ENCODE results near the gene RAP1GAP.
A peak's percentile ranks its signal among the peaks of the same experiment; 100 is the strongest.

The RAP1GAP gene

GRCh38 chr1:21669258-21670058 is at the start of gene RAP1GAP:
Gene RAP1GAP (minus strand): TSS chr1:21669357. CDS start chr1:21620032, 49,325 bp downstream.
- DNase-seq (ENCODE audit: low spot score) = no peak

DNA sequence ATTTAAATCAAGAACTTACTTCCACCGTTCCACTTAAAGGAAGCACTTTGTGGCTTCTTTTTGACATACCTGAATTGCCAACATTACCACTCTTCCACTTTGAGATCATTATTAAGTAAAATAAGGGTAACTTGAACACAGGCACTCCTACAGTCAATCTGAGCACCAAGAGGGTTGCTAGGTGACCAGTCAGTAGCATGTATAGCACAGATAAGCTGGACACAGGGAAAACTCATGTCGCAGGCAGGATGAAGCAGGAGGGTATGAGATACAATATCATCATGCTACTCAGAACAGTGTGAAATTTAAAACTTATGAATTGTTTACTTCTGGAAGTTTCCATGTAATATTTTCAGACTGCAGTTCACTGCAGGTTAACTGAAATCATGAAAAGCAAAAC is 47.0 kb upstream of the RAP1GAP start:
- no peak for DNase-seq (ENCODE audit: low spot score)

- no peak for DNase-seq (ENCODE audit: low spot score)
Measured at GRCh38 chr1:21707891-21708290, 38.7 kb upstream of the RAP1GAP start.

DNA sequence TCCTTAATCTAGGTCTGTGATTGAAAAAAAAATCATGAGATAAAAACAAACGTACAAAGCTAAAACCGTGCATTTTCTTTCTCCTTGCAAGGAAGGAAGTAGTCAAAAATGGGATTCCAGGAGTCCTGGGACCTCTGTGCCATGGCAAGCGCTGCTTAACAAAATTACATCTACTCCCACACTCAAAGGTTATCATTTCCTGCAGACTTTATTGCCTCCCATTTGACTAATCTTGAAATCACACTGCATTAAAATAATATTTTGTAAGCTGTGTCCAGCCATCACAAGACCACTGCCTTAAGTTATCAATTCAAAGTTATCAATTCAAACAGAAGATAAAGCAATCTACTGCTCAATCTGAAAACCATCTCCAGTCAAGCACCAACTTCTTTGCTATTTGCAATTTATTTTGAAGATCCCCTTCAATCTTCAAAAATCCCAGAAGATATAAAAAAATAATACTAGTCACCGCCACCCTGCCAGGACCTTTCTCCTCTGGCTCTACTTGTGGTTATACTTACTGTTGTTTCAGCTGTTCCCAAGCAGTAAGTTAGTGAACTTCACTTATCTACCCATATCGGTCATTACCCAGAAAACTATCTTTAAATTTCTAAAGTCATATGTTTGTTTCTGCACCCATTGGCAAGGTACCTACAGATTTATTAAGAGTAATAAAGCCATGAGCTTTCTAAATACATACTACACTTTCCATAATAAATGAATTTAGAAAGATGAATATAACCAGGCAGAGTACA is 38.1 kb upstream of the RAP1GAP start:
- no peak for DNase-seq (ENCODE audit: low spot score)

GRCh38 chr1:21706151-21706835 is 37.1 kb upstream of the RAP1GAP start:
- peak; percentile 74 for DNase-seq (ENCODE audit: low spot score)

DNA sequence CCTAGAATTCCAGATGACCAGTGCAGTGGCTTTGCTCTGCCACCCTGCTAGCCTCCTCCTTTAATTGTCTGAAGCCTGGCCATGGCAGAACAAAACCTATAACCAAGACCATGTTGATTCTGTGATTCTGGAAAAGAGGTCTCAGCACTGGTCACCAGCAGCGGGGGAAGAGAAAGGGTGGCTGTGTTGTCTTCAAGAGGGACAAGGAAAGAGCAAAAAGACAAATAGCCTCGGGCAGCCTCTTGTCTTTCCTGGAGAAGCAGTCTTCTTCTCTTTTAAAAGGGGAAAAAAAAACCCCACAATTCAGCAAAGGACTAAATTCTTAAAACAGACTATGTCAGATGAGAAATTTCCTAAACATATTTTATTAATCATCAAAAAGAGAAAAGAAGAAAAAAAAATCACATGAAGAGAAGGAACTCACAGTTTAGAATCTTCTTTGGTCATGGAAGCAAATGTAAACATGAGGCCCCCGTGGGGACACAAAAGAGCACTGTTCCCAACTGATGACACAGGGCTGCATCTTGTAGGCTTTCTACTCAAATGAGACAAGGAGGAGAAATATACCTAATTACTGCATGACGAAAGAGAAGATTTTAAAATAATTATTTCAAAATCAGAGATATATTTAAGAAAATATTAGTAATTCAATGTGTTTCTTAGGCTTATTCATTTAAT is 36.3 kb upstream of the RAP1GAP start:
- DNase-seq (ENCODE audit: low spot score) = peak; percentile 95

DNA sequence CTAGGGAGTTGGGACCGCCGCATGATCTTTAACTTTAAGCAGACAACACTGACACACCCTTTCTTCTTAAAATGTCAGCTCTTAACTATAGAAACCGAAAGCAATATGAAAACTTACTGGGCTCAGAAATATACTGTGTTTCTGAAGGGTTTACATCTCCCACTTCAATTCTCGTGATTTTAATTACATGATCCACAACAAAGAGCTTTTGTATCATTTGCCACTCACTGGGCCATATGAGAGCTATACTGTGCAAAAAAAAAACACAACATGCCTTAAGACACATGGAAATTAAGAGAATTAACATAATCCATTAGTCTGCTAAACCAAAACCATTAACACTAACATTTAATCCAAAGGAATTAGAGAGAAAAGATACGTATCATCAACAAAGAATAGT is 35.0 kb upstream of the RAP1GAP start:
- peak; percentile 58 for DNase-seq (ENCODE audit: low spot score)

- DNase-seq (ENCODE audit: low spot score) = peak; percentile 71
Measured at GRCh38 chr1:21703318-21703963, 34.3 kb upstream of the RAP1GAP start.

DNA sequence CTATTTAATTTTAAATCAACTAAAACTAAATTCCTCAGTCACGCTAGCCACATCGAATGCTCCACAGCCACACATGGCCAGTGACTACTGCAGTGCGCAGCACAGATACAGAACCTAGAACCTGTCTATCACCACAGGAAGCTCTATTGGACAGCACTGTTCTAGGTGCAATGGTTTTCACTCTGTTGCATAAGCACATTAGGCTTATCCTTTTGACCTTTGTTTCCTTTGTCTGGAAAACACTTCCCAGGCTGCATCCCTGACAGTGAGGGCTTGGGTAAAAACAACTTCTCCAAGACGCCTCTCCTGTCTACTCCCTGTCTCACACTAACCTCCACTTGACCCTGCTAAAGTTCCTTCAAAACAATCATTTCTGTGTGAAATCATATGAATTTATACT is 33.6 kb upstream of the RAP1GAP start:
- DNase-seq (ENCODE audit: low spot score) = no peak

DNA sequence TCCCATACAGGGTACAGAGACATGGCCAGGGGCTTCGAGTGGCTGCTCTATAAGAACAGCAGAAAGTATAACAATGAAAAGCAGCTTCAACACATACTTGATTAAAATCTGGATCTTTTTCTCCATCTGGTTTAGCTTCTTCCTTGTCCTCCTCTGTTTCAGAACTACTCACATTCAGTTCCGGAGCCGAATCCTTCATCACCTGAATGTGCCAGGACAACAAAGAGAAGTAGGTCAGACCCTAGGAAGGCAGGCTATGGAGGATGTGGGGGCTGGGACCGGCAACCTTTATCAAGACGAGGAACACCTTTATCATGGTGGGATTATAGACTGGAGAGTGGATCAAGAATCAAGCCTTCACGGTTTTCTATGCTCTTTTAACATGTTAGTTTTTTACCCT is 32.2 kb upstream of the RAP1GAP start:
- no peak for DNase-seq (ENCODE audit: low spot score)

GRCh38 chr1:21700094-21700493 is 30.9 kb upstream of the RAP1GAP start:
- DNase-seq (ENCODE audit: low spot score) = no peak

DNA sequence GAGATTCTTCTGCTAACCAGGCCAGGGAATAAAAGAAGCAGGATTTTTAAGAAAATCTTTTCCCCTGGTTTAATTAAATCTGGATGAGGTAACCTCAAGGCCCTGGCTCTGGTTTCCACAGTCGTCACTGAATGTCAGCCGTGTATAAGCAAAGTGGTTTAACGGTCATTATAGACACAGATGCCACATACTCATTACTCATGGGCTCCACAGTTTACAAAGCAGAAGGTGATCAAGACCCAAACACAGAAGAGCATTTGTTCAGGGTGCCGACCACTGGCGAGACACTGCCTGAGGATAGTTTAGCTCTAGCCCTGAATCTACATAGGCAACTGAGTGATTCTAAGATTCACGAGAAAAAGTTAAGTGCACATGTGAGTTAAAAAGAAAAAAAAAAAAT is 27.8 kb upstream of the RAP1GAP start:
- DNase-seq (ENCODE audit: low spot score) = no peak

DNA sequence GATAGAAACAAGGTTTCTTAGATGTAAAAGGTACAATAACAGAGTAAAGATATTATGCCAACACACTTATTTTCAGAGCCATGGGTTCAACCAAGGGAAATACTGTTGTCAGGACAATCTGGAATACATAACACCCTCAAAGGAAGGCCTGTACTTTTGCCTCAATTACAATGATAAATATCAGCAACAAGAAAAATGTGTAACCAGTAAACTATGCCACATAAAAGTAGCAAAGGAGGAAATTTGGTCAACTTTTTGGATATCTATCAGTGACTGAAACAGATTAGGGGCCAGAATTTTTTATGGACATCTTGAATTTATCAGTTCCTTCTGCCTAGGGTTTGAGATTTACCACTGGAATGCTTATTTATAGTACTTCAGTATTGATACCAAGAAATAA is 24.6 kb upstream of the RAP1GAP start:
- no peak for DNase-seq (ENCODE audit: low spot score)

DNA sequence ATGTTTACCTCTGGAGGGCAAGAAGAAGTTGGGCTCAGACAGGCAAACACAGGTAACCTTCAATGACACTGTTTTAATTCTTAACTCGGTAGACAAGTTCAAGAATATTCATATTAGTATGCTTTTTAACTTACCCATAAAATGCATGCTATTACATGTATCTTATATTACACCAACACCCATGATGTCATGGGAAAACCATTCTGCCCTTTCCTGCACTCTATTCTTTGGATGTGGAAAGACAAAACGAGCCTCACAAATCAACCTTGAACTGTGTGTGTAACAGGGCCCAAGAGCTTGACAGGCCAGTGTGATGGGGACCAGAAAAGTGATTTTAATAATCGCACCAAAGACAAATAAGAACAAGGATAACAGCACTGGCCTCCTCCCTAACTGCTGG is 22.6 kb upstream of the RAP1GAP start:
- DNase-seq (ENCODE audit: low spot score) = no peak

DNA sequence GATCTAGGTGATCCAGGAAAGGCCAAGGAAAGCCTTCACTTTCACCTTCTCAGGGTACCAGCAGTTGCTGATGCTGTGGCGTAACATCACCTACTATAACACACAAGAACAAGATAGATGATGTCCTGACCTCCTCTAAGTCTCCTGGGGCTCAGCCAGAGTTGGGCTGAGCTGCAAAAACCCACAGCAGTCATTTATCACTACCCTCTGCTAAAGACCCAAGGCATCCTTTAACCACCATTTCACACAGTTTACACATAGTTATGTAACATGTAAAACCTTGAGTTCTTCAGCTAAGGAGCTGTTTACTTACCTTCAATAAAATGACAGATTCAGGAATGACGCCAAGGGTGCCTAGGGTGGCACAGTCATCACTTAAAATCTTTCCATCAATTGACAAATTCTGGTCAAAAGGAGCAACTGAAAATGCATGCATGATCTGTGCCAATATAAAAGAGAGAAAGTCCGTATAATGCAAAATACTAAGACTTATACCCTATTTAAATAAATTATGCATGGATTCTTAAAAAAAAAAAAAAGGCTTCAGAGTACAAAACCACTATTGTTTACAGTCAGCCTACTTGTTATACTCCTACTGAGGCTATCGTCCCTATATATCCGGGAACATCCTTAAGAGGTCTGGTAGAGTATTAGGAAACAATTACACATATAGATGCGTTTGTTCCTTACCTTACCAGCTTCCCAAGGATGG is 20.7 kb upstream of the RAP1GAP start:
- no peak for DNase-seq (ENCODE audit: low spot score)

GRCh38 chr1:21687081-21687529 is 17.9 kb upstream of the RAP1GAP start:
- no peak for DNase-seq (ENCODE audit: low spot score)

- DNase-seq (ENCODE audit: low spot score) = no peak
Measured at GRCh38 chr1:21685946-21686678, 17.0 kb upstream of the RAP1GAP start.

- DNase-seq (ENCODE audit: low spot score) = no peak
Measured at GRCh38 chr1:21681426-21681825, 12.3 kb upstream of the RAP1GAP start.

- no peak for DNase-seq (ENCODE audit: low spot score)
Measured at GRCh38 chr1:21680918-21681317, 11.8 kb upstream of the RAP1GAP start.

GRCh38 chr1:21680381-21680780 is 11.2 kb upstream of the RAP1GAP start:
- DNase-seq (ENCODE audit: low spot score) = no peak
